PC-9 (cell line): ENCODE data around the gene SH3D21. TPM values are rescaled to one million over a fixed set of nuclear protein-coding genes. Genes with fewer than 3 reads are reported as not detected.

Experiments used
- BruUV-seq: library from RNA; stranded (reverse); fragments of 400-500 nt; replicated peaks from 2 replicates; lab custom pipeline; 2021; lab: Mats Ljungman, UMichigan
- CTCF ChIA-PET: fragments of 300-600 bp; sonication (Branson Sonifier 250); formaldehyde crosslinking; loops from one replicate; lab custom pipeline; 2022; ENCODE audit warnings: antibody characterized with exemption; lab: Charles Lee
- POLR2A ChIA-PET: fragments of 300-600 bp; sonication (Branson Sonifier 250); formaldehyde crosslinking; loops from one replicate; lab custom pipeline; 2022; ENCODE audit warnings: antibody characterized with exemption; ENCODE audit not compliant: unreplicated experiment; lab: Charles Lee
- DNase-seq, 2 experiments: peaks; one replicate each; pipeline versions ENCODE4 v3.0.0 to v3.0.0-alpha.2; 2015 to 2022; ENCODE audit warnings: mixed read lengths in 1 of 2
- H2AFZ ChIP-seq: fragments of 200-600 bp; sonication (generic); 2 replicates; pipeline ENCODE4 v1.8.1; 2017; ENCODE audit warnings: antibody characterized with exemption
- H3F3A ChIP-seq: fragments of 200-600 bp; sonication (generic); 2 replicates; pipeline ENCODE4 v1.8.1; 2017; ENCODE audit warnings: antibody characterized with exemption, mild to moderate bottlenecking, low read depth; ENCODE audit not compliant: insufficient read depth
- H3K27ac ChIP-seq: fragments of 200-600 bp; sonication (generic); 2 replicates; pipeline ENCODE4 v1.6.1; 2016; ENCODE audit warnings: mixed run types
- H3K27me3 ChIP-seq: fragments of 200-600 bp; sonication (generic); 2 replicates; pipeline ENCODE4 v1.6.1; 2016; ENCODE audit warnings: low read depth, mixed run types; ENCODE audit not compliant: insufficient read depth
- H3K36me3 ChIP-seq: fragments of 200-600 bp; sonication (generic); 2 replicates; pipeline ENCODE4 v1.6.1; 2016; ENCODE audit warnings: low read depth, mixed run types
- H3K4me1 ChIP-seq: fragments of 200-600 bp; sonication (generic); replicated peaks from 2 replicates; pipeline ENCODE4 v1.6.1; 2016; ENCODE audit warnings: mixed run types; ENCODE audit not compliant: insufficient read depth
- H3K4me2 ChIP-seq: fragments of 200-600 bp; sonication (generic); 2 replicates; pipeline ENCODE4 v1.6.1; 2017; ENCODE audit warnings: mixed run types
- H3K4me3 ChIP-seq: fragments of 200-600 bp; sonication (generic); 2 replicates; pipeline ENCODE4 v1.6.1; 2016; ENCODE audit warnings: mixed run types
- H3K79me2 ChIP-seq: fragments of 200-600 bp; sonication (generic); 2 replicates; pipeline ENCODE4 v1.6.1; 2017; ENCODE audit warnings: low read depth, mixed run types
- H3K9me2 ChIP-seq: fragments of 200-600 bp; sonication (generic); 2 replicates; pipeline ENCODE4 v1.8.1; 2017; ENCODE audit warnings: mild to moderate bottlenecking; ENCODE audit not compliant: insufficient read depth
- H3K9me3 ChIP-seq: fragments of 200-600 bp; sonication (generic); 2 replicates; pipeline ENCODE4 v1.8.1; 2016; ENCODE audit warnings: low read depth; ENCODE audit not compliant: insufficient read depth
- H4K20me1 ChIP-seq: fragments of 200-600 bp; sonication (generic); 2 replicates; pipeline ENCODE4 v1.8.1; 2017; ENCODE audit not compliant: insufficient read depth
- EZH2 ChIP-seq: fragments of 200-600 bp; sonication (generic); IDR thresholded peaks from 2 replicates; pipeline ENCODE4 v1.8.0; 2017; ENCODE audit warnings: antibody characterized with exemption, low read depth
- intact Hi-C: fragments of 100-400 bp; cut with micrococcal nuclease; formaldehyde crosslinking; loops from one replicate; pipeline ENCODE4 v1.10.0; 2022; ENCODE audit not compliant: unreplicated experiment
- total RNA-seq: library from RNA; stranded (reverse); gene quantifications from 2 replicates; pipeline ENCODE4 v1.2.3, GENCODE V29; 2021
- TF ChIP-seq, protein P1 (sequence below): fragments of 200-600 bp; sonication (generic); conservative IDR thresholded peaks from 2 replicates; pipeline ENCODE4 v1.6.1; 2017; ENCODE audit warnings: mixed run types, antibody characterized with exemption, mild to moderate bottlenecking, moderate library complexity

Gene SH3D21
- total RNA-seq, 1 experiment from 2014 or later = 18.3 TPM

DNA sequence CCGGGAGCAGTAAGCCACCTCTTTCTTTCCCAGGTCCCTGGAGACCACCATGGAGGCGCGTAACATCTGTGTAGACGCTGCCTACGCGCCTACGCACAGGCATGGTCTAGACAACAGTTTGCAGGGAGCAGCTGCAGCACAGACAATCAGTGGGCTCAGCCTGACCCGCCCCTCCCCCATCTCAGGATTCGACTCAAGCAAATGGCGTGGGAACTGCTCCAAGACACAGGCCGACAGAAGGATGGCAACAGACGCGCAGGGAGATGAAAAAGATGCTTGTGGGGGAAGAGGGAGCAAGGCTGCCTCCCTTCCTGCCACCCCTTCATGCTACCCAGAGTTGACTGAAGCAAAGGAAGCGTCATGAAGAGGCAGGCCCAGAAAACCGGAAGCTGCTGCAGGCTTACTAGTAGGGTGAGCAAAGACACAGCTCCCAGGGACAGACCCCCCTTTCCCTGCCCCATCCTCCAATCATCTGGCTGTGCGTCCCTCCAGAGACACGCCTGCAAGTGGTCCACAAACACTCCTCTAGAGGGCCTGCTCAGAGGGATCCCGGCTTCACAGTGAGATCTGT is 60.0 kb downstream of the SH3D21 start:
- intact Hi-C loops = no loop called here
- Histone ChIP-seq H3K27ac (no peak overlapping the region), H3F3A (peaks cover 33% of the 10 kb centered on the region; the same call in 1 of the 2 replicates), H3K4me2 (no peak overlapping the region), H4K20me1 (peaks cover 17% of the 10 kb centered on the region), H3K4me1 (peaks cover 9% of the 10 kb centered on the region; the same call in 1 of the 2 replicates), H3K9me2 (no peaks in the 10 kb centered on the region), H3K9me3 (no peaks in the 10 kb centered on the region), H3K27me3 (no peaks in the 10 kb centered on the region), H3K4me3 (no peak overlapping the region), H2AFZ (no peak overlapping the region), H3K79me2 (peaks cover 63% of the 10 kb centered on the region), H3K36me3 (peaks cover 20% of the 10 kb centered on the region; the same call in 1 of the 2 replicates)
- no peak for DNase-seq
- TF ChIP-seq, protein P1, sequence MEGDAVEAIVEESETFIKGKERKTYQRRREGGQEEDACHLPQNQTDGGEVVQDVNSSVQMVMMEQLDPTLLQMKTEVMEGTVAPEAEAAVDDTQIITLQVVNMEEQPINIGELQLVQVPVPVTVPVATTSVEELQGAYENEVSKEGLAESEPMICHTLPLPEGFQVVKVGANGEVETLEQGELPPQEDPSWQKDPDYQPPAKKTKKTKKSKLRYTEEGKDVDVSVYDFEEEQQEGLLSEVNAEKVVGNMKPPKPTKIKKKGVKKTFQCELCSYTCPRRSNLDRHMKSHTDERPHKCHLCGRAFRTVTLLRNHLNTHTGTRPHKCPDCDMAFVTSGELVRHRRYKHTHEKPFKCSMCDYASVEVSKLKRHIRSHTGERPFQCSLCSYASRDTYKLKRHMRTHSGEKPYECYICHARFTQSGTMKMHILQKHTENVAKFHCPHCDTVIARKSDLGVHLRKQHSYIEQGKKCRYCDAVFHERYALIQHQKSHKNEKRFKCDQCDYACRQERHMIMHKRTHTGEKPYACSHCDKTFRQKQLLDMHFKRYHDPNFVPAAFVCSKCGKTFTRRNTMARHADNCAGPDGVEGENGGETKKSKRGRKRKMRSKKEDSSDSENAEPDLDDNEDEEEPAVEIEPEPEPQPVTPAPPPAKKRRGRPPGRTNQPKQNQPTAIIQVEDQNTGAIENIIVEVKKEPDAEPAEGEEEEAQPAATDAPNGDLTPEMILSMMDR = no peak
- TF ChIP-seq EZH2 = no peak
- ChIA-PET CTCF (interaction anchor here (0.6 to 1.0 kb wide), 2 partner anchors 24 to 111 kb away, joined by 4 to 5 read pairs; no protein-coding TSS in a partner anchor), POLR2A (no interaction called here)
- no TSS peak for BruUV-seq

DNA sequence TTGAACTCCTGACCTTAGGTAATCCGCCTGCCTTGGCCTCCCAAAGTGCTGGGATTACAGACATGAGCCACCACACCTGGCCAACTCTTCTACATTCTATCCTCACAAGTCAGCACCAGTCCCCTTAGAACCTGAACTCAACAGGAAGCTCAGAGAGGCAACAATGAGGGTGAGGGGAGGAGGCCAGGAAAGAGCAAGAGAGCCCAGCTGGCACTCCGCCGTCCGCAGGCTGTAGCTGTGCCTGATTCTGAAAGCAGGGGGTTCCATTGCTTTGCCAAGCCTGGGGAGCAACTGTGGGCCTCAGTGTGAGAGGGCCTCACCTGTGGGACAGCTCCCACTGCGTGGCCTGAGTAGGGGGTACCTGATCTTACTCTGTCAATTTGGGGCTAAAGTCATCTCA is 60.9 kb downstream of the SH3D21 start:
- intact Hi-C loops = no loop called here
- no TSS peak for BruUV-seq
- Histone ChIP-seq H3K9me2 (no peaks in the 10 kb centered on the region), H3F3A (peaks cover 30% of the 10 kb centered on the region; the same call in 1 of the 2 replicates), H3K9me3 (no peaks in the 10 kb centered on the region), H2AFZ (no peak overlapping the region), H3K4me3 (no peak overlapping the region), H4K20me1 (peaks cover 15% of the 10 kb centered on the region), H3K27ac (no peak overlapping the region), H3K79me2 (peaks cover 63% of the 10 kb centered on the region), H3K4me2 (no peak overlapping the region), H3K36me3 (peaks cover 24% of the 10 kb centered on the region), H3K4me1 (peaks cover 14% of the 10 kb centered on the region; the same call in 1 of the 2 replicates), H3K27me3 (no peaks in the 10 kb centered on the region)
- POLR2A ChIA-PET = no interaction called here
- DNase-seq = no peak
- CTCF ChIA-PET = interaction anchor here (3.6 kb wide), 1 partner anchor 24 kb away, joined by 21 read pairs; no protein-coding TSS in a partner anchor
- TF ChIP-seq EZH2 = no peak
- TF ChIP-seq, protein P1 = no peak

DNA sequence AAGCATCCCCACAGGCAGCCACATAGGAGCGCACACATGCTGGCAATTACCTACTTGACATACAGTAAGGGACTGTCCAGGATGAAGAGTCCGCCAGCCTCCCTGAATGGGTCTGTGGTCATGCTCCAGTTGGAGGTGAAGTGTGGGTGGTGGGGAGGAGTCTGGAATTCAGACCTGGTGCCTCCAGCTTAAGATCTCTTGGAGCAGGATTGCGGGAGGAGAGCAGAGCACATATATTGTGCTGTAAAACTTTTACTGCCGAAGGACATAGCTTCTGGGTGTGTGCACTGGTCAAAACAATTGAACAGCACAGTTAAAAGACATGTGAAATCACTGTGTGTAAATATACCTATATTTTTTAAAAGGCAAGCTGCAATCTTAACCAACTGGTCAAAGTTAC is 61.6 kb downstream of the SH3D21 start:
- Histone ChIP-seq H2AFZ (no peak overlapping the region), H3K4me1 (peaks cover 21% of the 10 kb centered on the region), H3K4me2 (no peak overlapping the region), H3K27me3 (no peaks in the 10 kb centered on the region), H3K4me3 (no peak overlapping the region), H3K36me3 (peaks cover 22% of the 10 kb centered on the region), H3K9me2 (no peaks in the 10 kb centered on the region), H3F3A (peaks cover 32% of the 10 kb centered on the region), H3K79me2 (peaks cover 69% of the 10 kb centered on the region), H4K20me1 (peaks cover 15% of the 10 kb centered on the region), H3K9me3 (no peaks in the 10 kb centered on the region), H3K27ac (no peak overlapping the region)
- TF ChIP-seq, protein P1 = no peak
- TF ChIP-seq EZH2 = no peak
- DNase-seq = no peak
- CTCF ChIA-PET = interaction anchor here (1.7 to 3.6 kb wide), 2 partner anchors 16 to 25 kb away, joined by 5 to 21 read pairs; no protein-coding TSS in a partner anchor
- intact Hi-C loops = no loop called here
- no TSS peak for BruUV-seq
- POLR2A ChIA-PET = no interaction called here
